GM10266 (cell line): ENCODE results near the gene FXYD1.

ENCODE experiments used
- DNase-seq: peaks from one replicate; pipeline ENCODE4 v3.0.0; 2012; ENCODE audit errors: extremely low spot score
- CTCF ChIP-seq: IDR thresholded peaks from 2 replicates; pipeline ENCODE4 v1.5.1; 2012; ENCODE audit warnings: mild to moderate bottlenecking, low read depth; ENCODE audit not compliant: control insufficient read depth, insufficient read depth; ENCODE audit errors: missing control alignments

The FXYD1 gene

GRCh38 chr19:35138305-35138892 lies at the start of gene FXYD1:
Gene FXYD1, plus strand, starts transcription at chr19:35138824. Its CDS starts 1,256 bp downstream, at chr19:35140080.
- DNase-seq: no peak
- TF ChIP-seq CTCF: no peak

GRCh38 chr19:35089554-35089953 lies 49.1 kb upstream of the FXYD1 start:
- no peak for TF ChIP-seq CTCF

GRCh38 chr19:35090160-35090505 lies 48.5 kb upstream of the FXYD1 start:
- DNase-seq: no peak
- peak; percentile 2 for TF ChIP-seq CTCF

More at GRCh38 chr19:35089554-35089953, 49.1 kb upstream of the FXYD1 start:
- DNase-seq: no peak

GRCh38 chr19:35090506-35091214 lies 48.0 kb upstream of the FXYD1 start:
- TF ChIP-seq CTCF: peak; percentile 55
- peak; percentile 83 for DNase-seq

GRCh38 chr19:35093430-35093829 lies 45.2 kb upstream of the FXYD1 start:
- no peak for DNase-seq
- no peak for TF ChIP-seq CTCF

DNA sequence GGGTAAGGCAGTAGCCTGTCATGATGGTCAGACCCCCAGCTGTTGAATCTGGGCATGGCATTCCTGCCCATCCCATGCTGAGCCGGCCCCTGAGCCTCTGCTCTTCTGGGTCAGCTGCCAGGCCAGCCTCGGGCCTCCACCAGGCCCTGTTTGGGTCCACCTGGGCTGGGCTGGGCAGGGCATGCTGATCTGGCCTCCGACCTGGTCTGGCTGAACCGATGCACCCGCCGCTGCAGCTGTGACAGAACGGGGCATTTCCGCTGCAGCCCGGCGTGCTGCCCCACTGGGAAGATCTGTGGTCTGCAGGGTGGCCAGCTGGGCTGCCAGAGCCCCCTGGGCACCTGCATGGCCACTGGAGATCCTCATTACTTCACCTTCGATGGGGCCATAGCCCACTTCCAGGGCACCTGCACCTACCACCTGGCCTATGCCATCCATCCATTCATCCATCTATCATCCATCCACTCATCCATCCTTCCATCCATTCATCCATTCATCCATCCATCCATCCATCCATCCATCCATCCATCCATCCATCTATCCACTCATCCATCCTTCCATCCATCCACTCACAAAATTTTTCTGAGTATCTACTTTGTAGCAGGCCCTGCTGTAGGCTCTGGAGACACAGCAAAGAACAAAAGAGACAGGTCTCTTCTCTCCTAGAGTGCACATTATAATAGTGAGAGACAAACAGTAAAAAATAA lies 44.5 kb upstream of the FXYD1 start:
- DNase-seq: no peak

More for the DNA sequence above, 44.5 kb upstream of the FXYD1 start:
- TF ChIP-seq CTCF: no peak
